Measurements from ENCODE around the gene RAB10.

DNA sequence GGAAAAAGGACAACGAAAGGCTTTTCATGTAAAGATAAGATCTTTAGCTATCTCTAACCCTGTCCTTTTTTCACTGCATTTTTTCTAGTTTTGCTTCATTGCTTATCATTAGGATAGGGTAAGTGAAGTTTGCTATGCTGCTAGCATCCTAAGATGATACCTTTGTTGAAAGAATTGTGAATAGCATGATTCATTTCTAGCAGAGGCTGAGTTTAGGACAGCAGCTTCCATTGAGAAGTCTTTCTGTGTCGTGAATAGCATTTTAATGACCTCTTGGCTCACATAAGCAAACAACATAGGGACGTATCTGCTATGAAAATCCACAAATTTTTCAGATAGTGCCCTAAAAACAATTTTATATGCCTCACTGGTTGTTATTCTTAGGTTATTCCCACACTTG, 102.6 kb downstream of the RAB10 start:
- no peak for TF ChIP-seq EZH2phosphoT487 (IDR thresholded peaks at IDR 0.05; ENCODE audit: unreplicated experiment)
- TF ChIP-seq EZH2 (IDR thresholded peaks at IDR 0.05; ENCODE audit: low read depth, unreplicated experiment): no peak
- TF ChIP-seq, protein P1, sequence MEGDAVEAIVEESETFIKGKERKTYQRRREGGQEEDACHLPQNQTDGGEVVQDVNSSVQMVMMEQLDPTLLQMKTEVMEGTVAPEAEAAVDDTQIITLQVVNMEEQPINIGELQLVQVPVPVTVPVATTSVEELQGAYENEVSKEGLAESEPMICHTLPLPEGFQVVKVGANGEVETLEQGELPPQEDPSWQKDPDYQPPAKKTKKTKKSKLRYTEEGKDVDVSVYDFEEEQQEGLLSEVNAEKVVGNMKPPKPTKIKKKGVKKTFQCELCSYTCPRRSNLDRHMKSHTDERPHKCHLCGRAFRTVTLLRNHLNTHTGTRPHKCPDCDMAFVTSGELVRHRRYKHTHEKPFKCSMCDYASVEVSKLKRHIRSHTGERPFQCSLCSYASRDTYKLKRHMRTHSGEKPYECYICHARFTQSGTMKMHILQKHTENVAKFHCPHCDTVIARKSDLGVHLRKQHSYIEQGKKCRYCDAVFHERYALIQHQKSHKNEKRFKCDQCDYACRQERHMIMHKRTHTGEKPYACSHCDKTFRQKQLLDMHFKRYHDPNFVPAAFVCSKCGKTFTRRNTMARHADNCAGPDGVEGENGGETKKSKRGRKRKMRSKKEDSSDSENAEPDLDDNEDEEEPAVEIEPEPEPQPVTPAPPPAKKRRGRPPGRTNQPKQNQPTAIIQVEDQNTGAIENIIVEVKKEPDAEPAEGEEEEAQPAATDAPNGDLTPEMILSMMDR (conservative IDR thresholded peaks at IDR 0.05; ENCODE audit: low read depth in 2 of 2): no peak
- no peak for TF ChIP-seq JUNB (IDR thresholded peaks at IDR 0.05; ENCODE audit: unreplicated experiment)
- TF ChIP-seq, protein P2, sequence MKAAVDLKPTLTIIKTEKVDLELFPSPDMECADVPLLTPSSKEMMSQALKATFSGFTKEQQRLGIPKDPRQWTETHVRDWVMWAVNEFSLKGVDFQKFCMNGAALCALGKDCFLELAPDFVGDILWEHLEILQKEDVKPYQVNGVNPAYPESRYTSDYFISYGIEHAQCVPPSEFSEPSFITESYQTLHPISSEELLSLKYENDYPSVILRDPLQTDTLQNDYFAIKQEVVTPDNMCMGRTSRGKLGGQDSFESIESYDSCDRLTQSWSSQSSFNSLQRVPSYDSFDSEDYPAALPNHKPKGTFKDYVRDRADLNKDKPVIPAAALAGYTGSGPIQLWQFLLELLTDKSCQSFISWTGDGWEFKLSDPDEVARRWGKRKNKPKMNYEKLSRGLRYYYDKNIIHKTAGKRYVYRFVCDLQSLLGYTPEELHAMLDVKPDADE (IDR thresholded peaks at IDR 0.05): no peak
- TF ChIP-seq CREB1 (CRISPR knock-in tag; IDR thresholded peaks at IDR 0.05; ENCODE audit: low read depth): no peak

Measured in GM23338 (cell line).